UCSD-AML1 (cell line): ENCODE results near the gene WAC.
A peak's percentile ranks its signal among the peaks of the same experiment; 100 is the strongest.

Source experiments
- DNase-seq: peaks from one replicate; lab custom pipeline; 2025; ENCODE audit not compliant: unreplicated experiment; lab: John Stamatoyannopoulos, UW

WAC gene

DNA sequence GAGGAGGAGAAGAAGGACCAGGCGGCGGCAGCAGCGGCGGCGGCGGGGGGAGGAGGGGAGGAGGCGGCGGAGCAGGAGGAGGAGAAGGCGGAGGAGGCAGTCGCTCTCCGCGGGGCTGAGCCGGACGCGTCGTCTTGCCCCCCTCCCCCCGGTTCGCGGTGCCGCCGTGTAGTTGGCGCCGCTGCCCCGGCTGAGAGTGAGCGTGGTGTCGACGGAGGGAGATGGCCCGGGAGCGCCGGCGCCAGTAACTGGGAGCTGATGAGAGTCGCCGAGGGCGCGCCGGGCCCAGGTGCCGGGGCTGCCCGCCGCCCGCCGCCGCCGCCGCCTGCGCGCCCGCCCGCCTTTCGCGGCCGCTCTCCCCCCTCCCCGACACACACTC lies 257 bp downstream of the WAC start:
- DNase-seq = no peak

DNA sequence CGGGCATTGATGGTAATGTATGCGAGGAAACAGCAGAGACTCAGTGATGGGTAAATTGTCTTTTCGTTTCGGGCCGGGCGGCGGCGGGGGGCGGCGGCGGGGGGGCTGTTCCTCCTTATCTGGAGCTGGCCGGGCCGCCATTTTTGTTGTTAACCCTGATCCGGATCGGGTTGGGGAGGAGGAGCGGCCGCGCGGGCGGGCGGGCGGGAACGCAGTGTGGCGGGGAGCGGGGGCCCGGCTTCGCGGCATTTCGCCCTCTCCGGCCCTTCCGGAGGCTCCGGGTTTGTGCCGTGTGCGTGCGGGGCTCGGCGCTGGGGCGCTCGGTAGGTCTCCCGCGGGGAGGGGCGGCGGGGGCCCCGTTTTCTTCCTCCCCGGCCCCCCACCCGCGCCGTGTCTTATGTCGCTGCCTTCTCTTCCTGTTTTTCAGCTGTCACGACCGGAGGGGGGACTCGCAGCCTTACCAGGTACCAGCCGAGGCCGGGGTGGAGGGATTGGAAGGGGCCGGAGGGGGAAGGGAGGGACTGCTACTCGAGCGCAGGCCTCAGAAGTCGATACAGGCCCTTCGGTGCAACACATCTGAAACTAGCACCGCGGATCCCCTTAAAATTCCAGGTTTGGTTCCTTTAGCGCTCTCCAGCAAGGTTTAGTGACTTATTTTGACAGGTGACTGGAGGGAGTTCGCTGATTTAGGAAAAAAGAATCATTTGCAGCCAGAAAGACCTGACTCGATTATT lies 820 bp downstream of the WAC start:
- peak; percentile 61 for DNase-seq

DNA sequence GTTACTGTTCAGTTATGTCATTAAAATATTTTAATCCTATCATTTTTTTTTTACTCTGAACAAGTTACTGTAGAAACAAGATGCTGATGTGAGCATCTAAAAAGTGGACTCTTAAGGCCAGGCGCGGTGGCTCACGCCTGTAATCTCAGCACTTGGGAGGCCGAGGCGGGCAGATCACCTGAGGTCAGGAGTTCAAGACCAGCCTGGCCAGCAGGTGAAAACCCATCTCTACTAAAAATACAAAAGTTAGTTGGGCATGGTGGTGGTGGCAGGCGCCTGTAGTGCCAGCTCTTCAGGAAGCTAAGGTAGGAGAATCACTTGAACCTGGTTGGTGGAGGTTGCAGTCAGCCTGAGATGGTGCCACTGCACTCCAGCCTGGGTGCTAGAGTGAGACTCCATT lies 2.9 kb downstream of the WAC start:
- DNase-seq = no peak

DNA sequence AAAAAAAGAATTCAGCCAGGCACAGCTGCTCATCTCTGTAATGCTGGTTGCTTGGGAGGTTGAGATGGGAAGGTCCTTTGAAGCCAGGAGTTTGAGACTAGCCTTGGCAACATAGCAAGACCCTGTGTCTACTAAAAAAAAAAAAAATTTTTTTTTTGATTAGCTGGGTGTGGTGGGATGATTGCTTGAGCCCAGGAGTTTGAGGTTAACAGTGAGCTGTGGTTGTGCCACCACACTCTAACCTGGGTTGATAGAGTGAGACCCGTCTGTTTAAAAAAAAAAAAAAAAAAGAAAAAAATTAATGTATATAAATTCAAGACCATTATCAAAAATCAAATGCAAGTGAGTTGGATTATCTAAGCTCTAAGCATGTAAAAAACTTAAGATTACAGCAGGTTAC lies 5.7 kb downstream of the WAC start:
- DNase-seq = no peak

DNA sequence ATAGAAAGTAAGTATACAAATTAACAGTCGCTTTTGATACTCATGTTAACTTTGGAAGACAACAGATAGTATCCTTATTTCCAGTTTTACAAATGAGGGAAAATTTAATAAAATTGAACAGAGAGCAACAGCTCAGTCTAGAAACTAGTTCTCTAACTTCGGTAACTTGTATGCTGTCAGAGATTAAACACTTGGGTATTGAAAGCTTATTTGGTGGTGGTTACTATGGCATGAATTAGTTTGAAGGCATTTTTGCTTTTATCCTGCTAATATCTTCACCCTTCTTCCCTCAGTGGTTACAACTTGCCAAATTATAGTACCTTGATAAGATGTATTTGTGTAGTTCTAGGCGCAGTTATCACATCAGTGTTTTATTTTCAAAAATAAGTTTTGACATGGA lies 7.2 kb downstream of the WAC start:
- no peak for DNase-seq

DNA sequence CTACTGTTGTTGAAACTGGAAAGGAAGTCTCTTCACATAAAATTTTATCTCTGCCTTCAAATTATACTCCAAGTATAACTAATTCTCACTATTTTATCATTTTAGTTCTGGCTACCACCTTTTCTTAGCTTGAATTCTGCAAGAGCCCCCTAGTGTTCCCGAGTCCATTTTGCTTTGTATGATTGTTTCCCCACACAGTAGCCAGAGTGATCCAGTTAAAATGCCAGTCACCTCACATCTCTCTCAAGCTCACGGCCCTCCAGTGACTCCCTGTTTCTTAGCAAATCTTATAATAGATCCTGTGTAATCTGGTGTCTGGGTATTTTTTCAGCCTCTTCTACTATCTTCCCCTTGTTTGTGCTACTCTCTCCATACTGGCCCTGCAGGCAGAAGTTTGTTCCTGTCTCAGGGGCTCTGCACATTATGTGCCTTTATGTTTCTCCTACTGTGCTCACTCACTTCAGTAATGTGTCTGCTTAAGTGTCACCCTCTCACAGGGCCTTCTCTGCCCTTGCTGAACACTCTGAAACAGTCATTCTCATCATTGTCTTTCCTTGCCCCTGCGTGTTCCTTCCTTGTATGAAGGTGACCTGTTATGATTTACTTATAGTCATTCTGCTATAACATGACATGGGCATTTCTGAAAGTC lies 8.9 kb downstream of the WAC start:
- no peak for DNase-seq

DNA sequence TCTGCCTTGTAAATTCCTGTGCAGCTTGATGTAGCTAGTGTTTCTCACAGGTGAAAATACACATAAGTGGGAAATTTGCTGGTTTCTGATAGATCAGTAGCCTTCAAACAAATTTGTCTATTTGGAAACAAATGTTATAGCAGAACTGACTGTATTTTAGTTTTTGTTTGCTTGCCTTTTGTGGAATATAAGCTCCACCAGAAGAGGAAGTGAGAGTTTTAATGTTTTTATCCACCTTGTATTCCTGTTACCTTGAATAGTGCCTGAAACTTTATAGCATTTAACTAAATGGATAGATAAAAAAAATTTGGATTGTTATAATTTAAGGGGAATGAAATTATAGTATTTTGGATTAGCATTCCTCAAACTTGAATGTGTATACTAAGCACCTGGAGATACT lies 9.8 kb downstream of the WAC start:
- no peak for DNase-seq

DNA sequence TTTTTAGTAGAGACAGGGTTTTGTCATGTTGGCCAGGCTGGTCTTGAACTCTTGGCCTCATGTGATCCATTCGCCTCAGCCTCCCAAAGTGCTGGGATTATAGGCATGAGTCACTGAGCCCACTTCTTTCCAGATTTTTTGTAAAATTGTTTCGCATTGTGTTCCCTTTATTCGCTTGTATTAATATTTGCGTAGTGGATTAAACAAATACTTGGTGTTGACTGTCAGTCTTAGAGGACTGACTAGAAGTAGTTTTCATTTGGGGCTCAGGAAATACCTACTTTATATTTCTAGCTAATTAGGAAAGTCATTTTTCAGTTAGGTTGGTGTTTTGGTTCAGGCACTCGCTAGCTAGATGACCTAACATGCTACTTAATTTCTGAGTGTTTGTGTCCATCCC lies 11.1 kb downstream of the WAC start:
- no peak for DNase-seq

DNA sequence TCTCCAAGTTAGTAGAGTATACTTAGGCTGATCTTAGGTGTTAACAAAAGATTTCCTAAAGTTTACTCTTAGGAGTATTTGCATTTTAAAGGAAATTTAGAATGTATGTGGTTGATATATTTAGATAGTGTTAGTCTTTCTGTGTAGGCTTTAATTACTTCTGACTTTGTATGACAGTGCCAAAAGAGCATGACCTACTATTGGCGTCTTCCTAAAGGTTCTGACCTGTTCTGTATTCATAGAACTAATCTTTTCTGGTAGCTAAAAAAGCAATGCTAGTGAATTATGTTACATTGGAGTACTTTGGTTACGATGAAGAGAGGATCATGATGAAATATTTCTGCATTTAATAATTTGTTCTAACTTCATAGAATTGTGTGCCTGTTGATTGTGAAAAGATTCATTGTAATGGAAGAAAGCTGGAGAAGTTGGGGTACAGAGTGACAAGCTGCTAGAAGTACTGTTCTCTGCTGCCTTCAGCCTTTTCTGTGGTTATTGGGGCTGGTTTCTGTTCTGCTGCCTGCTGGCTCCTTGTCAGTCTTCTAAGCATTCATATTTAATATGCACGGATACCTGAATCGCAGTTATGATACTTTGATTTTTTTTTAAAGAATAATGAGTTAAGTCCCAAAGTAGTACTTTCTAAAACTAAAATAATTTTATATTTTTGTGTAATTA lies 13.2 kb downstream of the WAC start:
- no peak for DNase-seq

DNA sequence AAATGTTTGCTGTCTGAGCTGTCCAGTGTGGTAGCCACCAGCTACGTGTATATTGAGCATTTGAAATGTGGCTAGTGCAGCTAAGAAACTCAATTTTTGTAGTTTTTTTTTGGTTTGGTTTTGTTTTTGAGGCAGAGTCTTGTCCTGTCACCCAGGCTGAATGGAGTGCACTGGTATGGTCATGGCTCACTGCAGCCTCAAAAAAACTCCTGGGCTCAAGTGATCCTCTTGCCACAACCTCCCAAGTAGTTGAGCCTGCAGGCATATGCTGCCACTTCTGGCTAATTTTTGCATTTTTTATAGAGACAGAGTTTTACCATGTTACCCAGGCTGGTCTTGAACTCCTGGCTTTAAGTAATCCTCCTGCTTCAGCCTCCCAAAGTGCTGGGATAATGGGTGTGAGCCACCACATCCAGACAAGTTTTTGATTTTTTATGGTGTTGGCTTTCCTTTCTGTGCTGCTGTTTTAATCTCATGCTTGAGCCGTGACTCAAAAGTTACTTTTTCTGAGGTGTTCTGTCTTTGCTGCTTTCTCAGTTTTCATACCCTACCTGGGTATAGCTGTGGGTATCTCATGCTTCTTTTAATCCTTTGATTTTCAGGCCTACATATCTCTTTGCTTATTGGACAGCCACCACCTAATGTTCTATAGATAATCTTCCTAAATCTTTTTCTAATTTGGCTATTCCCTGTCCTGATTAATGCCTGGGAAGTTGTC lies 16.0 kb downstream of the WAC start:
- DNase-seq = no peak

DNA sequence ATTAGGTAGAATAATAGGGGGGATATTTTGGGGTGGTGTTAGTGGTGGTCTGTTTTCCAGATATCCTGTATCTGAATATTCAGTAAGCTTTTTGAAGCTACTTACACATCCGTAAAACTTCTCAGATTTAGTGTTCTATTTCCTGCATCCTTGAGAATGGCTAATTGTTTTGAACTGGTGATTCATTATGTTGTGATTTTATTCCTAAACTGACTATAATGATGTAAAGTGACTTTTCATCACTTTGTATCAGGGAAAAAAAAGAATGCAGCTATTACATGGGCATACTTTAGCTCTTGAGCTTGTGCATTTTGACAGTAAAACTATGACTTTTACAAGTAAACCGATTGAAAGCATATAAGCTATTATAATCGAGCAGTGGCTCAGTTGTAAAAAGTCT lies 18.2 kb downstream of the WAC start:
- no peak for DNase-seq

DNA sequence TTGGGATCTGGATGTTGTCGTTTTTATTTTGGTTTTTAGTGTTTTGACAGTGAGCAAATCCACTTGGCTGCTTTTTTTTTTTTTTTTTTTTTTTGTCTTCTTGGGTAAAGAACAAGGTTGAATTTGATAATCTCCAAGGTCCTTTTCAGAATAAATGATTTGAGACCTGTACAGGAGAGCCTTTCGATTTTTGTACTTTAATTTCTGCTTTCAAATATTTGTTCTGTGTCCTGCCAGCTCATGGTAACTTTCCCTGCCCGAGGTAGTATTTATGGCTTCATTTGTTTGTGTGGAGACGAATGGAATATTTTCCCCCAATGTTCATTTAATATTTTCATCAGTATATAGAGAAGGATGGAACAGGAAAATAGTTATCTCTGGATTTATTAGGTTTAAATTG lies 19.9 kb downstream of the WAC start:
- no peak for DNase-seq

DNA sequence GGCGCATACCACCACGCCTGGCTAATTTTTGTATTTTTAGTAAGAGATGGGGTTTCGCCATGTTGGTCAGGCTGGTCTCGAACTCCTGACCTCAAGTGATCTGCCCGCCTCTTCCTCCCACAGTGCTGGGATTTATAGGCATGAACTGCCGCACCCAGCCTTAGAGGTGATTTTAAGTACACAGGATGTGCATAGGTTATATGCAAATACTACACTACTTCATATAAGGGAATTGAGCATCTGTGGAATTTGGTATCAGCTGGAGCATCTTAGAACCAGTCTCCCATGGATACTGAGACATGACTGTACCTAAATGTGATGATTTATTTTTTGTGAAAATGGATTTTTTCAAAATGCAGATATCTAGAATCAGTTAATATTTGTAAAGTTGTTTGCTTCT lies 21.1 kb downstream of the WAC start:
- no peak for DNase-seq

DNA sequence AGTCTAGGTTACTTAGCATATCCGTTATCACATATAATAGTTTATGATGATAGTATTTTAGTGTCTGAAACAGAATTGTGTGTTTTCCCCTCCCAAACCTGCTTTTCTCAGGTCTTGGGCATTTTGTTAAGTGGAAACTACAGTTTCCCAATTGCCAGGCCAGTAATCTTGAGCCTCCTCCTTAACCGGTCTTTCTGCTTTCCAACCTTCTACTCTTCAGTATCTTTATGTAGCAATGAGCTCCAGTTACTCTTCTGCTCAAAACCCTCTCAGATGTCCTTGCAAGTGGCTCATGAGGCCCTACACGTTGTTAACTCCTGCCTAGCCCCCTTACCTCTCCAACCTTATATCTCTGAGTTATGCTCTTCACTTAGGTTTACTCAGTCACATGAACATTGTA lies 22.0 kb downstream of the WAC start:
- no peak for DNase-seq

DNA sequence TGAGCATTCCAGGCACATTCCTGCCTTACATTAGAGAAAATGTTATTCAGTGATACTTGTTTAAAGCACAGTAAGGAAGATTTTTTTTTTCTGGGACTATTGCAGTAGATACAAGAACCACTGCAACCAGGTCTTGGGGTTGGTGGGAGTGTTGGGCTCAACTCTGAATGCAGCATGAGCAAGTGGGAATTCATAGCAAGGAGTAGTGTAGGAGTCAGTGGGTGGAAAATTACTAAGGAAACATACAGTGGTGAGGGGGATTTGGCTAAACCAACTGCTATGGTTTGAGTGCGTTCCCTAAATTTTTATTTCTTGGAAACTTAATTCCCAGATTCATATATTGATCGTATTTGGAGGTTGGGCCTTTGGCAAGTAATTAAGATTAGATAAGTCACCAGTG lies 22.4 kb downstream of the WAC start:
- DNase-seq = no peak

DNA sequence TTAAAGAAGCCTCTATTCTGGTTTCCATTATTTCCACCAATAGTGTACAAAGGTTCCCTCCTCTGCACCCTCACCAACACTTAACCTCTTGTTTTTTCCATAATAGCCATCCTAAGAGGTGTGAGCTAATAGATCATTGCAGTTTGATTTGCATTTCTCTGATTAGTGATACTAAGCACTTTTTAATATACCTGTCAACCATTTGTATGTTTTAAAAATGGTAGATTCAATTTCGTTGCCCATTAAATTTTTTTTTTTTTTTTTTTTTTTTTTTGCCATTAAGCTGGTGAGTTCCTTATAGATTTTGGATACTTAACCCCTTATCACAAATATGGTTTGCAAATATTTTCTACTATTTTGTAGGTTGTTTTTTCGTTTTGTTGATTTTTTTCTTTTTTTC lies 23.2 kb downstream of the WAC start:
- DNase-seq = no peak

DNA sequence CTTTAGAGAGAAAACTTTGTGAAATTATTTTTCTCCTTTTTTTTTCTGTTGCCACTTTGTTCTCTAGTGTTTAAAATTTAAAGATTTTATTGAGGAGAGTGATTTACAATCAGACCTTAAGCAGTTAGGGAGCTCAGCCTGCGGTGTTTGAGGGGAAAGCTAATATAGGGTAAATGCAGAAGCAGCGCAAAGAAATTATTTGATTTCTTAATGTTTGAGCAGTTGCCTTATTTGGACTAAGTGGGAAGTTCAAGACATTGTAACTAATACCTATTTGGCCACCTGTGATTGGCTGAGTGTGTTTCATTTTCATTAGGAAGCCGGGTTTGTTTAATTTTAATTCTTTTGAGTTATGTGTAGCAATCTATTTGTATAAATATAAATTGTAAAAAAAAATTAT lies 25.3 kb downstream of the WAC start:
- DNase-seq = no peak

DNA sequence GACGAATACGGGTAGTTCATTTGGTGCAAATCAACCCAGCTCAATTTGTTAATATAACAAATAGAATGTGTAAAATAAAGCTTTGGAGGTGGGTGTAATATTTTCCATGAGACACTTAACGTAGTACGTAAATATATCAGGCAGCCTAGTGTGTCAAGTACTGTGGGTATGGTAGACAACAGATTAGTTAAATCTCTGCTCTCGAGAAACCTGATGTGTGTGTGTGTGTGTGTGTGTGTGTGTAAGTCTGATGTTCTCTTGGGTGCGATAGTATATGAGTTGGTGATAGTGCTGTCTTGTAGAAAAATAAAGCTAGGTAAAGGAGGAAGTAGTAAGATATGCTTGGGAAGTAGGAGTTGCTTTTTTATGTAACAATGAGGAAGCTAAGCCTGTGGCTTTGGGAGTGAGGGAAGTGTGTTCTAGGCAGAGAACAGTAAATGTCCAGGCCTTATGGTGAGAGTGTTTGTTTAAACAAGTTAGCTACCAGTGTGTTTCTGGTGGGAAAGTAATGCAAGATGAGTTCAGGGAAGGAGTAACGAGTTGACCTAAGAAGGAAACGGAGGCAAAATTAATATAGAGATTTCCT lies 26.1 kb downstream of the WAC start:
- DNase-seq = no peak

DNA sequence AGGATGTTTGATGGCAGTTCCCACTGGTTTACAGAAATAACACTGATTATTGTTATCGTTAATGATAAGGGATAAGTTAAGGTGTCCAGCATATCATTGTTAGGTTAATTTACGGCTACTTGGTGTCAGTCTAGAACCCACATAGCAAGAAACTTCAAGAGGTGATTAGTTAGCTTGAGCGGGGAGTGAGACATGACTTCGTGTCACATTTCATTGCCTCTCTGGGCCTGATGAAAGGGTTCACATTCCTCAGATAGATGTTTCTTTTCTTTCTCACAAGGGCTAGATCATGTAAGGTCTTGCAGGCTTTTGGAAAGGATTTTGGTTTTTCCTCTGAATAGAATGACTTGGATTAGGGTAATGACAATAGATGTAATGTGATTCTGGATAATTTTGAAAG lies 26.7 kb downstream of the WAC start:
- no peak for DNase-seq

DNA sequence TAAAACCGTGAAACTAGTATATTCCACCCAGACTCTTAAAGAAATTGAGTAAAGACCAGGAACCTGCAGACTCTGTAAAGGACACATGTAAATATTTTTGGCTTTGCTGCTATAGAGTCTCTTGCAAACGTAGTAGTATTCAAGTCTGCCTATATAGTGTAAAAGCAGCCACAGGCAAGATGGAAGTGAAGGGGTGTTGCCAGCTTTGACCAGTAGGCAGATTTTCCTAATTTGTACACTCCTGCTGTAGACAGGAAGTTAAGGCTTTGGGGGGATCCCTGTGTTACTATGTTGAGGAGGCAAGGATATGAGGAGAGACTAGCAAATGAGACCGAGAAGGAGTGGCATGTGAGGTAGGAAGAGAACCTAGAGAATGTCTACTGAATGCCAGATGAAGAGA lies 27.7 kb downstream of the WAC start:
- DNase-seq = no peak

DNA sequence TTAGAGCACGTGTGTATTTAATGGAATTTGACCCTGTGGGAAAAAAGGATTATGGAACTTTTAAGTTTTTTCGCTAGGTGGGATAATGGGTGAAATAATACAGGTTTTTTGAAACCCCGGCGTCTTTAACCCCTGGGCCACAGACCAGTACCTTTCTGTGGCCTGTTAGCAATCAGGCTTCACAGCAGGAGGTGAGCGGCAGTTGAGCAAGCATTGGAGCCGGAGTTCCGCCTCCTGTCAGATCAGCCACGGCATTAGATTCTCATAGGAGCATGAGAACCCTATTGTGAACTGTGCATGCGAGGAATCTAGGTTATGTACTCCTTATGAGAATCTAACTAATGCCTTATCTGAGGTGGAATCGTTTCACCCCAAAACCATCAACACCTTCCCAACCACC lies 28.6 kb downstream of the WAC start:
- DNase-seq = no peak

DNA sequence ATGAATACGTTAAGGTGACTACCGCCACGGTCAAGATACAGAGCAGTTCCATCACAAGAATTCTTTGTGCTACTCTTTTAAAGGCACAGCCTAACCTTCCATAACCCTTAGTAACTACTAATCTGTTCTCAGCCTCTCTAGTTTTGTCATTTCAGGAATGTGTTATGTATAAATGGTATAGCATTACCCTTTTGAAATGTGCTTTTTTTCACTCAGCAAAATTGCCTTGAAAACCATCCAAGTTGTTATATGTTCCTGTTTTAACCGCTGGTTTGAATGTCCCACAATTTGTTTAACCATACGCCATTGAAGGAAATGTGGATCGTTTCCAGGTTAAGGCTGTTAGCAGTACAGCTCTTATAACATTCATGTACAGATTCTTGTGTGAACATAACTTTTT lies 32.0 kb downstream of the WAC start:
- no peak for DNase-seq
